Body of pancreas (tissue), 4 donors: ENCODE data around the gene UBE2R2.

Experiments used
- CTCF ChIP-seq, 7 experiments: fragments of 450-650 bp in 4 of 7; fragments of 200-600 bp in 3 of 7; sonication (generic) in 3 of 7; IDR thresholded peaks; one replicate each; pipeline ENCODE4 v1.5.1; 2016 to 2019; ENCODE audit warnings: antibody characterized with exemption in 7 of 7
- POLR2A ChIP-seq, 3 donors: fragments of 450-650 bp; IDR thresholded peaks; one replicate each; pipeline ENCODE4 v1.6.1; 2016; ENCODE audit warnings: antibody characterized with exemption in 3 of 3, mild to moderate bottlenecking in 2 of 3

- TF ChIP-seq CTCF (IDR thresholded peaks at IDR 0.05), result no peak
- TF ChIP-seq POLR2A (IDR thresholded peaks at IDR 0.05), result no peak
Measured at GRCh38 chr9:33877727-33878489, 60.9 kb downstream of the UBE2R2 start.
